H9 (cell line): ENCODE measurements around the gene USH2A. TPM values are rescaled to one million over a fixed set of nuclear protein-coding genes. Genes with fewer than 3 reads are reported as not detected.

Experiments
- DNase-seq: peaks from one replicate; pipeline ENCODE4 v3.0.0-alpha.2; 2017
- H2AFZ ChIP-seq: one replicate; pipeline ENCODE4 v1.6.1; 2013; ENCODE audit warnings: mild to moderate bottlenecking, low read length, control low read depth, moderate library complexity
- H2AK5ac ChIP-seq: 2 replicates; pipeline ENCODE4 v1.6.1; 2013; ENCODE audit warnings: low read length, control low read depth, mixed read lengths; ENCODE audit not compliant: insufficient read length
- H2BK120ac ChIP-seq: one replicate; pipeline ENCODE4 v1.6.1; 2013; ENCODE audit warnings: low read depth, mild to moderate bottlenecking, low read length, control low read depth, inconsistent platforms; ENCODE audit not compliant: poor library complexity, severe bottlenecking
- H2BK12ac ChIP-seq: 2 replicates; pipeline ENCODE4 v1.6.1; 2013; ENCODE audit warnings: low read length, control low read depth, mixed read lengths, low read depth; ENCODE audit not compliant: insufficient read length
- H2BK15ac ChIP-seq: 2 replicates; pipeline ENCODE4 v1.6.1; 2013; ENCODE audit warnings: low read depth, low read length, control low read depth
- H2BK20ac ChIP-seq: one replicate; pipeline ENCODE4 v1.6.1; 2013; ENCODE audit warnings: low read depth, mild to moderate bottlenecking, low read length, control low read depth, inconsistent platforms; ENCODE audit not compliant: poor library complexity, severe bottlenecking
- H2BK5ac ChIP-seq: 2 replicates; pipeline ENCODE4 v1.6.1; 2013; ENCODE audit warnings: low read length, control low read depth, mixed read lengths; ENCODE audit not compliant: insufficient read length
- H3K14ac ChIP-seq: 2 replicates; pipeline ENCODE4 v1.6.1; 2013; ENCODE audit warnings: low read length, control low read depth; ENCODE audit not compliant: insufficient read depth
- H3K18ac ChIP-seq: 2 replicates; pipeline ENCODE4 v1.6.1; 2013; ENCODE audit warnings: low read depth, mild to moderate bottlenecking, mixed read lengths, low read length, control low read depth; ENCODE audit not compliant: insufficient read length
- H3K23ac ChIP-seq: 2 replicates; pipeline ENCODE4 v1.6.1; 2013; ENCODE audit warnings: low read length, control low read depth, mixed read lengths, low read depth; ENCODE audit not compliant: insufficient read length
- H3K23me2 ChIP-seq: 2 replicates; pipeline ENCODE4 v1.6.1; 2013; ENCODE audit warnings: low read depth, mild to moderate bottlenecking, mixed read lengths, low read length, control low read depth; ENCODE audit not compliant: insufficient read length, poor library complexity, severe bottlenecking
- H3K27ac ChIP-seq: 2 replicates; pipeline ENCODE4 v1.5.1; 2013; ENCODE audit warnings: low read length, control low read depth, mixed read lengths, low read depth; ENCODE audit not compliant: insufficient read length
- H3K27me3 ChIP-seq: 2 replicates; pipeline ENCODE4 v1.6.1; 2013; ENCODE audit warnings: low read length, control low read depth, inconsistent platforms; ENCODE audit not compliant: insufficient read depth
- H3K4ac ChIP-seq: 2 replicates; pipeline ENCODE4 v1.6.1; 2013; ENCODE audit warnings: low read depth, mild to moderate bottlenecking, control low read depth, inconsistent platforms, low read length, moderate library complexity
- H3K4me1 ChIP-seq: 2 replicates; pipeline ENCODE4 v1.6.1; 2013; ENCODE audit warnings: low read length, control low read depth, inconsistent platforms; ENCODE audit not compliant: insufficient read depth
- H3K4me2 ChIP-seq: 2 replicates; pipeline ENCODE4 v1.6.1; 2013; ENCODE audit warnings: low read length, control low read depth, mixed read lengths; ENCODE audit not compliant: insufficient read length, insufficient read depth
- H3K56ac ChIP-seq: 2 replicates; pipeline ENCODE4 v1.6.1; 2013; ENCODE audit warnings: low read depth, mild to moderate bottlenecking, mixed read lengths, low read length, control low read depth; ENCODE audit not compliant: insufficient read length
- H3K79me1 ChIP-seq: 2 replicates; pipeline ENCODE4 v1.6.1; 2013; ENCODE audit warnings: low read depth, mild to moderate bottlenecking, moderate library complexity, low read length, control low read depth, inconsistent platforms; ENCODE audit not compliant: insufficient read depth, poor library complexity, severe bottlenecking
- H3K79me2 ChIP-seq: 2 replicates; pipeline ENCODE4 v1.6.1; 2013; ENCODE audit warnings: low read length, control low read depth, inconsistent platforms; ENCODE audit not compliant: insufficient read depth
- H3K9ac ChIP-seq: 2 replicates; pipeline ENCODE4 v1.6.1; 2013; ENCODE audit warnings: low read length, control low read depth, mixed read lengths; ENCODE audit not compliant: insufficient read length; ENCODE audit errors: extremely low read depth
- H3K9me3 ChIP-seq: one replicate; pipeline ENCODE4 v1.6.1; 2013; ENCODE audit warnings: low read depth, low read length, inconsistent platforms; ENCODE audit not compliant: control insufficient read depth
- H3T11ph ChIP-seq: one replicate; pipeline ENCODE4 v1.6.1; 2013; ENCODE audit warnings: mild to moderate bottlenecking, low read length, control low read depth, inconsistent platforms
- H4K20me1 ChIP-seq: one replicate; pipeline ENCODE4 v1.6.1; 2013; ENCODE audit not compliant: control insufficient read depth, insufficient read length, insufficient read depth
- H4K5ac ChIP-seq: 2 replicates; pipeline ENCODE4 v1.6.1; 2013; ENCODE audit warnings: low read depth, mild to moderate bottlenecking, mixed read lengths, low read length, control low read depth; ENCODE audit not compliant: insufficient read length
- H4K8ac ChIP-seq: replicated peaks from 2 replicates; pipeline ENCODE4 v1.6.1; 2013; ENCODE audit warnings: low read length, control low read depth, mixed read lengths, low read depth; ENCODE audit not compliant: insufficient read length
- H4K91ac ChIP-seq: 2 replicates; pipeline ENCODE4 v1.6.1; 2013; ENCODE audit warnings: low read depth, mild to moderate bottlenecking, moderate library complexity, mixed read lengths, low read length, control low read depth; ENCODE audit not compliant: insufficient read length
- H3K27ac Mint-ChIP-seq, 3 experiments: 2 replicates in 2 of 3; 3 replicates in 1 of 3; pipeline ENCODE4 v1.8.0; 2020 to 2021; ENCODE audit warnings: mixed read lengths in 3 of 3, mild to moderate bottlenecking in 1 of 3, moderate library complexity in 1 of 3
- H3K27me3 Mint-ChIP-seq: 2 replicates; pipeline ENCODE4 v1.8.0; 2021; ENCODE audit warnings: low read depth, mild to moderate bottlenecking, moderate library complexity, mixed read lengths
- H3K36me3 Mint-ChIP-seq, 3 experiments: 2 replicates in 2 of 3; 3 replicates in 1 of 3; pipeline ENCODE4 v1.8.0; 2020 to 2021; ENCODE audit warnings: low read depth in 3 of 3, mixed read lengths in 3 of 3; ENCODE audit not compliant: insufficient read depth in 1 of 3
- H3K4me1 Mint-ChIP-seq, 2 experiments: 2 replicates each; pipeline ENCODE4 v1.8.0; 2020; ENCODE audit warnings: mixed read lengths in 2 of 2
- H3K4me3 Mint-ChIP-seq, 2 experiments: 2 replicates in 1 of 2; 3 replicates in 1 of 2; pipeline ENCODE4 v1.8.0; 2020 to 2021; ENCODE audit warnings: mild to moderate bottlenecking in 2 of 2, mixed read lengths in 2 of 2, moderate library complexity in 1 of 2
- H3K9me3 Mint-ChIP-seq, 2 experiments: 2 replicates in 1 of 2; 3 replicates in 1 of 2; pipeline ENCODE4 v1.8.0; 2020; ENCODE audit warnings: mild to moderate bottlenecking in 2 of 2, mixed read lengths in 2 of 2, moderate library complexity in 1 of 2
- CTCF ChIP-seq: fragments of 200-600 bp; sonication (generic); conservative IDR thresholded peaks from 3 replicates; pipeline ENCODE4 v1.8.0; 2021; ENCODE audit warnings: antibody characterized with exemption, mild to moderate bottlenecking
- WGBS: extraction: QIAGEN DNeasy Blood & Tissue Kit; methylation state at CpG from one replicate; pipeline ENCODE4 v1.1.7; 2013; ENCODE audit warnings: missing lambda C conversion rate, low lambda C conversion rate, mixed read lengths; ENCODE audit not compliant: insufficient read length; ENCODE audit errors: extremely low coverage; 5-methylcytosine and 5-hydroxymethylcytosine counted together
- total RNA-seq: library from RNA; stranded (reverse); gene quantifications from 2 replicates; pipeline ENCODE4 v1.2.1, GENCODE V29; 2021

USH2A gene
- total RNA-seq, 1 experiment from 2014 or later, result 0.11 TPM

- Histone ChIP-seq H2BK12ac (no peak overlapping the region), H3K79me1 (no peaks in the 10 kb centered on the region), H3K18ac (no peak overlapping the region), H3K4me2 (no peak overlapping the region), H2BK5ac (no peak overlapping the region), H3K27me3 (no peaks in the 10 kb centered on the region), H2BK120ac (no peak overlapping the region), H2AFZ (no peak overlapping the region), H2BK20ac (no peak overlapping the region), H4K20me1 (no peaks in the 10 kb centered on the region), H4K91ac (no peak overlapping the region), H4K8ac (no peak overlapping the region), H4K5ac (no peak overlapping the region), H3K23ac (no peak overlapping the region), H3K27ac (no peak overlapping the region), H3K9me3 (no peaks in the 10 kb centered on the region), H2BK15ac (no peak overlapping the region), H3T11ph (no peak overlapping the region), H3K23me2 (no peaks in the 10 kb centered on the region), H3K4me1 (peaks cover 3% of the 10 kb centered on the region; the same call in 1 of the 2 replicates), H2AK5ac (no peak overlapping the region), H3K56ac (no peak overlapping the region), H3K9ac (no peak overlapping the region), H3K4ac (no peak overlapping the region), H3K79me2 (no peaks in the 10 kb centered on the region), H3K14ac (no peak overlapping the region)
- H3K36me3 Mint-ChIP-seq, result no peaks in the 10 kb centered on the region
- peak; percentile 84 for DNase-seq
- H3K27ac Mint-ChIP-seq, result peak overlapping the region in 2 of 3 experiments; percentile 16 to 87; a peak in 3 of 7 replicates
- WGBS, result no CpG with 5 or more reads among the region's 4 CpGs
- TF ChIP-seq CTCF, result no peak
- H3K4me1 Mint-ChIP-seq, result peaks cover 19 to 23% of the 10 kb centered on the region in 2 experiments
- H3K4me3 Mint-ChIP-seq, result no peak overlapping the region
- H3K9me3 Mint-ChIP-seq, result no peaks in the 10 kb centered on the region
- H3K27me3 Mint-ChIP-seq, result no peaks in the 10 kb centered on the region; the same call in none of the 2 replicates
Measured at GRCh38 chr1:216095400-216095799, 327.8 kb downstream of the USH2A start.
